ENCODE results near the gene HEMGN.

- TF ChIP-seq CTCF (IDR thresholded peaks at IDR 0.05 in 8 of 11, conservative IDR thresholded peaks at IDR 0.05 in 3 of 11), result peak; percentile 25 to 79 (median 63)
- no peak for TF ChIP-seq POLR2A (IDR thresholded peaks at IDR 0.05)
Observed at GRCh38 chr9:97889941-97890887, 47.8 kb downstream of the HEMGN start.
